Esophagus muscularis mucosa (tissue), 4 donors: ENCODE measurements around the gene AGAP1.

Experiments
- EP300 ChIP-seq: sonication (generic); formaldehyde crosslinking; IDR thresholded peaks from one replicate; pipeline ENCODE4 v1.6.1; 2017; ENCODE audit warnings: antibody characterized with exemption
- POLR2A ChIP-seq: fragments of 450-650 bp; IDR thresholded peaks from one replicate; pipeline ENCODE4 v1.6.1; 2017; ENCODE audit warnings: antibody characterized with exemption, moderate library complexity, mild to moderate bottlenecking, low read depth
- POLR2AphosphoS5 ChIP-seq, 2 donors: sonication (generic); formaldehyde crosslinking; IDR thresholded peaks; one replicate each; pipeline ENCODE4 v1.6.1; 2017; ENCODE audit warnings: antibody characterized with exemption in 2 of 2
- TF ChIP-seq, protein P1 (sequence below), 3 experiments: fragments of 200-600 bp in 2 of 3; fragments of 450-650 bp in 1 of 3; sonication (generic) in 2 of 3; IDR thresholded peaks; one replicate each; pipeline ENCODE4 v1.5.1; 2017 to 2019; ENCODE audit warnings: antibody characterized with exemption in 3 of 3, mild to moderate bottlenecking in 2 of 3, moderate library complexity in 1 of 3

DNA sequence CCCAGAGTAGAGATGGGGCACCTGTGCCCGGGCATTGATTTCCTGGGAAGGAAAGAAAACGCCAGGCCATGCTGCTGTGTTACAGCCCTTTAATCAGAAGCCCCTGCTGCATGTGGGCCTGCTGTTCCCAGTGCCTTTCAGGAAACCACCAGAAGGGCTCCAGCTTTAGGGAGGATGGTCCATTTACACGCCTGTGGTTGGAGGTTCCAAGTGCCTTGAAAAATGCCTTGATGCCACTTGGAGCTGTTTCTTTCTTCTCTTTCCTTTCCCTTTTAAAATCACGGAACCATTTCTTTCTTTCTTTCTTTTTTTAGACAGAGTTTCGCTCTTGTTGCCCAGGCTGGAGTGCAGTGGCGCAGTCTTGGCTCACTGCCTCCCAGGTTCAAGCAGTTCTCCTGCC, 60.5 kb downstream of the AGAP1 start:
- TF ChIP-seq, protein P1, sequence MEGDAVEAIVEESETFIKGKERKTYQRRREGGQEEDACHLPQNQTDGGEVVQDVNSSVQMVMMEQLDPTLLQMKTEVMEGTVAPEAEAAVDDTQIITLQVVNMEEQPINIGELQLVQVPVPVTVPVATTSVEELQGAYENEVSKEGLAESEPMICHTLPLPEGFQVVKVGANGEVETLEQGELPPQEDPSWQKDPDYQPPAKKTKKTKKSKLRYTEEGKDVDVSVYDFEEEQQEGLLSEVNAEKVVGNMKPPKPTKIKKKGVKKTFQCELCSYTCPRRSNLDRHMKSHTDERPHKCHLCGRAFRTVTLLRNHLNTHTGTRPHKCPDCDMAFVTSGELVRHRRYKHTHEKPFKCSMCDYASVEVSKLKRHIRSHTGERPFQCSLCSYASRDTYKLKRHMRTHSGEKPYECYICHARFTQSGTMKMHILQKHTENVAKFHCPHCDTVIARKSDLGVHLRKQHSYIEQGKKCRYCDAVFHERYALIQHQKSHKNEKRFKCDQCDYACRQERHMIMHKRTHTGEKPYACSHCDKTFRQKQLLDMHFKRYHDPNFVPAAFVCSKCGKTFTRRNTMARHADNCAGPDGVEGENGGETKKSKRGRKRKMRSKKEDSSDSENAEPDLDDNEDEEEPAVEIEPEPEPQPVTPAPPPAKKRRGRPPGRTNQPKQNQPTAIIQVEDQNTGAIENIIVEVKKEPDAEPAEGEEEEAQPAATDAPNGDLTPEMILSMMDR (IDR thresholded peaks at IDR 0.05) = no peak
- TF ChIP-seq POLR2AphosphoS5 (IDR thresholded peaks at IDR 0.05) (no peak), POLR2A (no peak), EP300 (no peak)
